PC-9 (cell line): ENCODE measurements around the gene USP12. TPM values are rescaled to one million over a fixed set of nuclear protein-coding genes. Genes with fewer than 3 reads are reported as not detected.

ENCODE experiments used
- BruUV-seq: library from RNA; stranded (reverse); fragments of 400-500 nt; replicated peaks from 2 replicates; lab custom pipeline; 2021; lab: Mats Ljungman, UMichigan
- CTCF ChIA-PET: fragments of 300-600 bp; sonication (Branson Sonifier 250); formaldehyde crosslinking; loops from one replicate; lab custom pipeline; 2022; ENCODE audit warnings: antibody characterized with exemption; lab: Charles Lee
- POLR2A ChIA-PET: fragments of 300-600 bp; sonication (Branson Sonifier 250); formaldehyde crosslinking; loops from one replicate; lab custom pipeline; 2022; ENCODE audit warnings: antibody characterized with exemption; ENCODE audit not compliant: unreplicated experiment; lab: Charles Lee
- DNase-seq, 2 experiments: peaks; one replicate each; pipeline versions ENCODE4 v3.0.0 to v3.0.0-alpha.2; 2015 to 2022; ENCODE audit warnings: mixed read lengths in 1 of 2
- H2AFZ ChIP-seq: fragments of 200-600 bp; sonication (generic); 2 replicates; pipeline ENCODE4 v1.8.1; 2017; ENCODE audit warnings: antibody characterized with exemption
- H3F3A ChIP-seq: fragments of 200-600 bp; sonication (generic); 2 replicates; pipeline ENCODE4 v1.8.1; 2017; ENCODE audit warnings: antibody characterized with exemption, mild to moderate bottlenecking, low read depth; ENCODE audit not compliant: insufficient read depth
- H3K27ac ChIP-seq: fragments of 200-600 bp; sonication (generic); 2 replicates; pipeline ENCODE4 v1.6.1; 2016; ENCODE audit warnings: mixed run types
- H3K27me3 ChIP-seq: fragments of 200-600 bp; sonication (generic); 2 replicates; pipeline ENCODE4 v1.6.1; 2016; ENCODE audit warnings: low read depth, mixed run types; ENCODE audit not compliant: insufficient read depth
- H3K36me3 ChIP-seq: fragments of 200-600 bp; sonication (generic); 2 replicates; pipeline ENCODE4 v1.6.1; 2016; ENCODE audit warnings: low read depth, mixed run types
- H3K4me1 ChIP-seq: fragments of 200-600 bp; sonication (generic); replicated peaks from 2 replicates; pipeline ENCODE4 v1.6.1; 2016; ENCODE audit warnings: mixed run types; ENCODE audit not compliant: insufficient read depth
- H3K4me2 ChIP-seq: fragments of 200-600 bp; sonication (generic); 2 replicates; pipeline ENCODE4 v1.6.1; 2017; ENCODE audit warnings: mixed run types
- H3K4me3 ChIP-seq: fragments of 200-600 bp; sonication (generic); 2 replicates; pipeline ENCODE4 v1.6.1; 2016; ENCODE audit warnings: mixed run types
- H3K79me2 ChIP-seq: fragments of 200-600 bp; sonication (generic); 2 replicates; pipeline ENCODE4 v1.6.1; 2017; ENCODE audit warnings: low read depth, mixed run types
- H3K9me2 ChIP-seq: fragments of 200-600 bp; sonication (generic); 2 replicates; pipeline ENCODE4 v1.8.1; 2017; ENCODE audit warnings: mild to moderate bottlenecking; ENCODE audit not compliant: insufficient read depth
- H3K9me3 ChIP-seq: fragments of 200-600 bp; sonication (generic); 2 replicates; pipeline ENCODE4 v1.8.1; 2016; ENCODE audit warnings: low read depth; ENCODE audit not compliant: insufficient read depth
- H4K20me1 ChIP-seq: fragments of 200-600 bp; sonication (generic); 2 replicates; pipeline ENCODE4 v1.8.1; 2017; ENCODE audit not compliant: insufficient read depth
- CTCF ChIP-seq: fragments of 200-600 bp; sonication (generic); conservative IDR thresholded peaks from 2 replicates; pipeline ENCODE4 v1.6.1; 2017; ENCODE audit warnings: mixed run types, antibody characterized with exemption, mild to moderate bottlenecking, moderate library complexity
- EZH2 ChIP-seq: fragments of 200-600 bp; sonication (generic); IDR thresholded peaks from 2 replicates; pipeline ENCODE4 v1.8.0; 2017; ENCODE audit warnings: antibody characterized with exemption, low read depth
- intact Hi-C: fragments of 100-400 bp; cut with micrococcal nuclease; formaldehyde crosslinking; loops from one replicate; pipeline ENCODE4 v1.10.0; 2022; ENCODE audit not compliant: unreplicated experiment
- total RNA-seq: library from RNA; stranded (reverse); gene quantifications from 2 replicates; pipeline ENCODE4 v1.2.3, GENCODE V29; 2021

USP12 gene
- total RNA-seq, 1 experiment from 2014 or later, result 20.8 TPM

- intact Hi-C loops, result no loop called here
- Histone ChIP-seq H3F3A (no peaks in the 10 kb centered on the region; the same call in 1 of the 2 replicates), H3K79me2 (peaks cover 97% of the 10 kb centered on the region), H3K9me3 (peaks cover 6% of the 10 kb centered on the region; the same call in 1 of the 2 replicates), H4K20me1 (no peaks in the 10 kb centered on the region; the same call in 1 of the 2 replicates), H3K4me2 (no peak overlapping the region), H3K9me2 (no peaks in the 10 kb centered on the region), H3K27ac (no peak overlapping the region), H3K36me3 (no peaks in the 10 kb centered on the region), H3K4me1 (no peaks in the 10 kb centered on the region), H2AFZ (no peak overlapping the region), H3K27me3 (no peaks in the 10 kb centered on the region), H3K4me3 (no peak overlapping the region)
- no peak for TF ChIP-seq EZH2
- no peak for TF ChIP-seq CTCF
- CTCF ChIA-PET, result no interaction called here
- POLR2A ChIA-PET, result no interaction called here
- BruUV-seq, result no TSS peak
- no peak for DNase-seq
These were observed 10.2 kb downstream of the USP12 start for GRCh38 chr13:27161423-27161822.

GRCh38 chr13:27160657-27161295 is 10.8 kb downstream of the USP12 start:
- no peak overlapping the region for H3K4me2 ChIP-seq
- H3K4me3 ChIP-seq, result no peak overlapping the region
- no peaks in the 10 kb centered on the region; the same call in 1 of the 2 replicates for H4K20me1 ChIP-seq
- CTCF ChIA-PET, result no interaction called here
- no peak overlapping the region for H3K27ac ChIP-seq
- POLR2A ChIA-PET, result no interaction called here
- no peaks in the 10 kb centered on the region for H3K27me3 ChIP-seq
- H3K36me3 ChIP-seq, result no peaks in the 10 kb centered on the region
- H3K4me1 ChIP-seq, result no peaks in the 10 kb centered on the region
- H3K79me2 ChIP-seq, result peaks cover 97% of the 10 kb centered on the region
- intact Hi-C loops, result no loop called here
- TF ChIP-seq CTCF (no peak), EZH2 (no peak)
- H3K9me3 ChIP-seq, result peaks cover 9% of the 10 kb centered on the region; the same call in 1 of the 2 replicates
- no peak overlapping the region for H2AFZ ChIP-seq
- DNase-seq, result no peak
- H3K9me2 ChIP-seq, result no peaks in the 10 kb centered on the region
- no peaks in the 10 kb centered on the region; the same call in 1 of the 2 replicates for H3F3A ChIP-seq
- no TSS peak for BruUV-seq

GRCh38 chr13:27159806-27160563 is 11.6 kb downstream of the USP12 start:
- peaks cover 9% of the 10 kb centered on the region; the same call in 1 of the 2 replicates for H3K9me3 ChIP-seq
- CTCF ChIA-PET, result no interaction called here
- H3K4me3 ChIP-seq, result no peak overlapping the region
- intact Hi-C loops, result no loop called here
- H4K20me1 ChIP-seq, result no peaks in the 10 kb centered on the region; the same call in 1 of the 2 replicates
- no peak overlapping the region for H2AFZ ChIP-seq
- no peaks in the 10 kb centered on the region for H3K4me1 ChIP-seq
- H3F3A ChIP-seq, result no peaks in the 10 kb centered on the region; the same call in 1 of the 2 replicates
- DNase-seq, result no peak
- no peaks in the 10 kb centered on the region for H3K27me3 ChIP-seq
- POLR2A ChIA-PET, result no interaction called here
- H3K9me2 ChIP-seq, result no peaks in the 10 kb centered on the region
- H3K4me2 ChIP-seq, result no peak overlapping the region
- H3K79me2 ChIP-seq, result peaks cover 95% of the 10 kb centered on the region
- BruUV-seq, result no TSS peak
- TF ChIP-seq CTCF, result no peak
- no peak for TF ChIP-seq EZH2
- H3K27ac ChIP-seq, result no peak overlapping the region
- no peaks in the 10 kb centered on the region for H3K36me3 ChIP-seq
